GM19035 (cell line): ENCODE measurements around the gene ARHGAP25.

ENCODE experiments used
- ATAC-seq: cut with Tn5 transposase; IDR thresholded peaks from one replicate; pipeline ENCODE4 v1.9.1; 2021; ENCODE audit not compliant: unreplicated experiment

Gene ARHGAP25, protein sequence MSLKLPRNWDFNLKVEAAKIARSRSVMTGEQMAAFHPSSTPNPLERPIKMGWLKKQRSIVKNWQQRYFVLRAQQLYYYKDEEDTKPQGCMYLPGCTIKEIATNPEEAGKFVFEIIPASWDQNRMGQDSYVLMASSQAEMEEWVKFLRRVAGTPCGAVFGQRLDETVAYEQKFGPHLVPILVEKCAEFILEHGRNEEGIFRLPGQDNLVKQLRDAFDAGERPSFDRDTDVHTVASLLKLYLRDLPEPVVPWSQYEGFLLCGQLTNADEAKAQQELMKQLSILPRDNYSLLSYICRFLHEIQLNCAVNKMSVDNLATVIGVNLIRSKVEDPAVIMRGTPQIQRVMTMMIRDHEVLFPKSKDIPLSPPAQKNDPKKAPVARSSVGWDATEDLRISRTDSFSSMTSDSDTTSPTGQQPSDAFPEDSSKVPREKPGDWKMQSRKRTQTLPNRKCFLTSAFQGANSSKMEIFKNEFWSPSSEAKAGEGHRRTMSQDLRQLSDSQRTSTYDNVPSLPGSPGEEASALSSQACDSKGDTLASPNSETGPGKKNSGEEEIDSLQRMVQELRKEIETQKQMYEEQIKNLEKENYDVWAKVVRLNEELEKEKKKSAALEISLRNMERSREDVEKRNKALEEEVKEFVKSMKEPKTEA

DNA sequence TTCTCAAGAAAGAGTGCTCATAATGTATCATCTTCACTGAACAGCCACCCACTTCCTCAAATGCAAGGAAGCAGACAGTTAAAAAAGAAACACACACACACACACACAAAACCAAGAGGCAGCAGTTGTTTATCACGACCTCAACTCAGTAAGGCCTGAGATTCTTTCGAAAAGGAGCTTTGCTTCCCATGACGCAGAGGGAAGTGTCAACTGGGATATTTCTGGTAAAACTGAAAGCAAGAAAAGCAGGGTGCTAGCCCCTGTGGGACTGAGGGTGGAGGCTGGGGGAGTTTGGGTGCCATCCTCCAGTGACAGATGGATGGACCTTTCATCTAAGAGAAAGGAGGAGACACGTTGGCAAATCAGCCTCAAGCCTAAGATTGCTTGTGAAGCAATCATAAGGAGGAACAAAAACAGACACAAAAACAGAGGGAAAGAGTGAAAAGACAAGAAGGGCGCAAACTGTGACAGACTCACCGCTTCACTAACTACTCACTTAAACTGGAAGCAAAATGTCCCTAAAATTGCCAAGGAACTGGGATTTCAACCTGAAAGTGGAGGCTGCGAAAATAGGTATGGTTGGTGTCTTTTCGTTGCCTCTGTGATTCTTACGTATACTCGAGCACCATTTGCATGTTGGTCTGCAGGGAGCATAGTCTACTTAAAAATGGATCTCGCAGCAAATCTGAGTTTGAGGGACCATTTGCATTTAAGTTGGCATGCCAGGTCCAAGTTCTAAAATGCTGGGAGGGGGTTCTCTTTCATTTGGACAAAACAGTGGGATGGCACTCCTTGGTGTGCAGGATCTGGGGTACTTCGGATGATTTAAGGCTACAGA, at the start of gene ARHGAP25:
Gene ARHGAP25, plus strand, starts transcription at position 124 of the 838 bp plus-strand sequence. Its CDS starts 389 bp downstream, at position 513.
- ATAC-seq = peak; percentile 63

DNA sequence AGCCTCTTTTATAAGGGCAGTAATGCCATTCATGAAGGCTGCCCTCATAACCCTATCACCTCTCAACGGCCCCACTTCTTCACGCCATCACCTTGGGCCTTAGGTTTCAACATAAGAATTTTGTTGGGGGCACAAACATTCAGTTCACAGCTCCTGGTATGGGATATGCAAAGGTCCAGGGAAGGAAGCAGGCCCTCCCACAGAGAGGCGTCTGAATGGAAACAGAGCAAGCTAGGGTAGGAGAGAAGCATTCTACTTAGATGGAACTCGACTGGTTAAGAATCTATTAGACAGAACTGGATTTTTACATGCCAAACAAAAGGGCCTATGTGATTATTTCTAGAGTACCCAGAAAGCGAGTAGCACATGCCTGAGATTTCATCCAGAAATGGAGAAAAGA, 48.4 kb upstream of the ARHGAP25 start:
- ATAC-seq = no peak

DNA sequence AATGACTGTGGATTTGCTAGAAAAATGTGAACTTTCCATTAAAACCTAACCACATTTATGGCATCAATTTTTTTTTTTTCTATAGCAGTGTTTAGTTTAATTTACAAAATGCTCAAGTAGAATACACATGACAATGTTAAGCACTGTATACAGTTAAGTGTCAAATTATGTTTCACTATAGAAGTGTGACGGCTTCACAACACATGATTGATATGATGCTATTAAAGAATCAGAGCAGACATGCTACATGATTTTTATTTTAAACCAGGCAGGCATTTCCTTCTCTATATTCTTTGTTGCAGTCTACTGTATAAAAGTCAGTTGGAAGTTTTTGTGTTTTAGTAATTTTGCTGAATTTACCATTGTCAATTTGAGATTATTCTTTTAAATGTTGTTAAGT, 47.6 kb upstream of the ARHGAP25 start:
- ATAC-seq = no peak

DNA sequence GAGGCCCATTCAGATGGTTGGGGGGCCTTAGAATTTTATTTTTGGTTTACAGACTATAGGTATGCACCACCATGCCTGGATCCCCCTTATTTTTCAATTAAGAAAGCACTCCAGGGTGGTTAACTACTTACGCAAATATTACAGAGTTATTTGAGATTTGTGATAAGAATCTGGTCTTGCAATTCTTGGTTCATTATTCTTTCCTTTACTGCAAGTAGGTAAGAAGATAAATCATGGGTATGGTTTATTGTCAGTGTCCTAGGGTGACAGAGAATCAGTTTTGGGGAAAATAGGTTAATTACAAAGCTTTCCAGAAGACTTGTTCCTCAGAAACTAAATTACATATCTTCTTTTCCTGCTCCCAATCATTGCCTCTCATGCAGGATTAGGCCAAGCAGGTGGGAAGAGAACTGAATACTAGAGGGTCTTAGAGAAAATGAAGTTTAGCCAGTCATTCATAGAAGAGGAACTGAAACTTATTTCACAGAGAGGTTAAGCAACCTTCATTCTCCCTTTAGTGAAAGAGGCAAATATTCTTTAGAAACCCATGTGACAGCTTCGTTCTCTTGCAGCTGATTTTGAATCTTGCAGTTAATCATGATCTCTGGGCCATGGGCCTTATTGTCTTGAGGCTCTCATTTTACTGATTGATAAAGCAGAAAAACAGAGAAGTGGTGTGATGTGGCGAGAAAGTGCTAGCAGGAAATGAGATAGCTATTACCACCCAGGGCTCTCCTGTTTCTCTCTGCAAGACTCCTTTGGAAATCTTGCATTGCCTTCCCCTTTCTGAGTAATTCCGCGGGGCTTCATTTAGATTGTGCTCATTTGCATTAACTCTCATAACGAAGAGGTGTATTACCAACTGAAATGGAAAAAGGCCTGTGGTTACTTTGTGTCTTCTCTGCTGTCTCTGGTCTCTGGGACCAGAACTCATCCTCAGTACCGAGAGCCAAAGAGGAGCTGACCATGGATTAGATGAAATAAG, 44.8 kb upstream of the ARHGAP25 start:
- peak; percentile 91 for ATAC-seq

DNA sequence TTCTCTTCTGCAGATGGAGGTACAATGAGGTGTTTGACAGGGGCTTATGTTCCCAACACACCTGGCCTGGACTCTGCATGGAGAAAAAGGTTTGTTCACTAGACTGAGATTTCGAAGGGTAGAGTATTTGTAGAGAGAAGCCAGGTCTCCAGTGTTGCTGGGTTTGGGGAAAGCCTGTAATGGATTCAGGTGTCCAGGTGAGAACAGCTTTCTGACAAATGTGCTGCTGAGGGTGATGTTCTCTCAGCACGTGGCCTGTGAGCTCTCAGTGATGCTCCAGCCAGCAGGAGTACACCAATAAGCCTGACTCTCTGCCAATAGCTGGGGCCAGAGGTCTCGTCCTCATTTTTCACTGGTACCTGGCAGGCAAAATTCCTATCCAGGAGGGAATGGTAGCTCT, 43.8 kb upstream of the ARHGAP25 start:
- no peak for ATAC-seq

DNA sequence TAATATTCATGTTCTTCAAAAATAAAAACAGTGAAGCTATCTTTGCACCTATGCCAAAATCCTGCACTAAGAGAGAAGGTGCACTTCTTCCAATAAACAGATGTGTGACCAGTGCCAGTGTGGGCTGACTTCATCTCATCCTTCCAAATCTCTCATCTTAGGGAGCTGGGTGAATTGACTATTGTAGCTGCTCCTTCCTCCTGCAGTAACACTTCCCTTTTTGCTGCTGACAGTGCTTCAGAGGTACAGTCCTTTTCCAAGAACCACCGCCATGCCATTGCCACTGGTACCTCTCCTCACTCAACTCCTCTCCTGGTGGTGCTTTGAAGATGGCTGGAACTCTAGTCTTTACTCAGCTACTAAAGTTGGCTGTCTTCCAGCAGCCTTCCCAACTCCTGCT, 42.1 kb upstream of the ARHGAP25 start:
- no peak for ATAC-seq

DNA sequence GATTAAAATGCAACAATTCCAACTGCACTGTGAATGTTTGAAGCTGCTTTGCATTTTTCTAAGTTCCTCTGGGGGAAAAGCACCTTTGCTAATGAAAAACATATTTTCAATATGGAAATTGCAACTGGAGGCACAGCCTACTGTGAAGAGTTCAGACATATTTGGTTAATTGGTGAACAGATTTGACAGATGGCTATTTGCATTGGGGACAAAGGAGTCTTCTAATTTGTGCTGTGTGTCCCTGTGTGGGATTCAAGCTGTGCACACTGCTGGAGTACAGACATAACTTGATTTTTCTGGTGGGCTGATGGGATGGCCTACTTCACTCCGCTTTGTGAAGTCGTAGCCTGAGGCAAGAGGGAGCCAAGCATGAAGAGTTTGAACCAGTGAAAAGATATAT, 40.7 kb upstream of the ARHGAP25 start:
- no peak for ATAC-seq

DNA sequence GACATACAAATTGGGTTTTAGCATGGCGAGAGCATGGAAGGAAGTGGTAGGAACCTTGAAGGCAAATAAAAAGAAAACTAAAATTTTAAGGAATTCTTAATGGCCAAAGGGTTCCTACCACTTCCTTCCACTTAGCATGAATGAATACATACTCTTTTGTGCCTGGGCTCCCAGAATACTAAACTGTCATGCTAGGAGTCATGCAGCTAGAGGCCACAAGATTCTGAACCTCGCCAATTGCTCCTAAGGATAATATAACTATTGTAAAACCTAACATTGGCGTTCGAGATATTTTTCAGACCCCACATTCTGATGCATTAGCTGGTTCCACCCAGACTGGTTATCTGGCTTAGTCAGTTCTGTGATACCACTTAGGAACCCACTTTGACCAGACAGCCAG, 38.6 kb upstream of the ARHGAP25 start:
- no peak for ATAC-seq

DNA sequence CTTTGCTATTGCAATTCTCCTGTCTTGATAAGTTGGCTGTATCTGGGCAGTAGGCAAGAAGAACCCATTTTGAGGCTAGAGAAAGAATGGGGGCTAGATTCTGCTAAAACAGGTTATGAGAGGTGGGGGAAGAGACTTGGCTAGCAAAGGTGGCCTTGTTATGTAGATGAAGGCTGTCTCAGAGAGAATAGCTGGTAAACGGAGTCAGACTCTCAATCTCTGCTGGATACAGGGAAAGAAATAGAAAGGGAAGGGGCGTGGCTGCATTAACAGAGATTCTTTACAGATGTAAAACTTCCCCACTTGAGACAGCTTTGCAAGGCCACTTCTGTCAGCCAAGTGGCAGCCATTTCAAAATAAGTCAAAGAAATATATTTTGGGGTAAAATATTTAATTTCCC, 38.1 kb upstream of the ARHGAP25 start:
- ATAC-seq = no peak

DNA sequence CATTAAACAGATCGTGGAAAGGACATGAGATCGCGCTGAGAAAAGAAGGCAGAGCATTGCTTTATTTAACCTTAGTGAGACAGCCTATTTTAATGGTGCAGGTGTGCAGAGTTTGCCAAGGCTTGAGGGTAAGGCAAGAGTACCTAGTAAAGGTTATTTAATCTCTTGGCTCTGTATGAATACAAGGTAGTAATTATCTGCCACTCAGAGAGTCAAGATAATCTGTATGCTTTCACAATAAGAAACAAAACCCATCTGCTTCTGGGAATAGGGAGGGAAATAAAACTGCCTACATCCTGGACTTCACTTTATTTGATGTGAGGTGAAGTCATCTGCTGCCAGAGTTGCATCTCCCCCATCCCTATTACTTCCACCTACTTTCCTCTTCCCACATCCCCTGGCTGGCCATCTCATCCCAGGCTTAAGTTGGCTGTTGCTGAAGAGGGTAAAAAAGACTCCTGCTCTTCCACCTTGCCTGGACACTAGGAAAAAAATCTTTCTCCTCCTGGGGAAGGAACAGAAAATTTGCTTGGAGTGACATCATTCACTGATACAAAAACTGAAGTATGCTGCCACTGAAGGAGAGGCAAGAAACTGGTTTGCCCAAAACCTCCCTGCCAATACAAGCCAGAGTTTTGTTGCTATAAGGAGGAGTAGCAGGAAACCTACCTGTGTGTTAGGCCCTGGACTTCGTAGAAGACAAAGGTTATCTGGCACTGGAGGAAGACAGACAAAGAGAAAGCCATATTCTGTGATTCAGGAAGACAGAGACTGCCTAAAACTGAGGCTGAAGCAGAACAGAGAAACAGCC, 35.8 kb upstream of the ARHGAP25 start:
- ATAC-seq = no peak

DNA sequence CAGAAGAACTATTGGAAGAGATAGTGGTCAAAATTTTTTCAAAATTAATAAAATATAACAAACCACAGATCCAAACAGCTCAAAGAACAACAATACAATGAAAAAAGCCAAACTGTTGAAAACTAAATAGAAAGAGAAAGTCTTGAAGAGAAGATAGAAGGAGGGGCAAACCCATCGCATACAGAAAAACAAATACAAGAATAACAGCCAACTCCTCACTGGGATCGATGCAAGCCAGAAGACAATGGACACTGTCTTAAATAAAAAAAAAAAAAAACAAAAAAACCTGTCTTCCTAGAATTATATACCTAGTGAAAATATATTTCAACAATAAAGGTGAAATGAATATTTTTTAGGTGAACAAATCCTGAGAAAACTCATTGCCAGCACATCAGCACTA, 34.1 kb upstream of the ARHGAP25 start:
- no peak for ATAC-seq

DNA sequence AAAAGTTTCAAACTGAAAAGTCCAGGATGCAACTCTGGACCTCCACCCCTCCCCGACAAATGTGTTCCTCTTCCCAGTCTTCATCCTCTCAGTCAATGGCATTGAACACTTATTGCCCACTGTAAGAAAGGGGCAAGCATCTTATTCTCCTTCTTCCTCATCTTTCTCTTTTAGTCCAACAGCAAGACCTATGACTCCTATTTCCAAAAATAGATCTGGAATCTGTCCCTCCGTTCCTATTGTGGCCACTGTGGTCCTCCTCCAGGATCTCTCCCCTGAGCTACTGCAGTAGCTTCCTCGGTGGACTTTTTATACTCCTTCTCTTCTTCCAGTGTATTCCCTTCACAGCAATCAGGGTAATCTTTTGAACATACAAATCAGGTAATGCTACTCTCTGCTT, 28.0 kb upstream of the ARHGAP25 start:
- ATAC-seq = no peak

DNA sequence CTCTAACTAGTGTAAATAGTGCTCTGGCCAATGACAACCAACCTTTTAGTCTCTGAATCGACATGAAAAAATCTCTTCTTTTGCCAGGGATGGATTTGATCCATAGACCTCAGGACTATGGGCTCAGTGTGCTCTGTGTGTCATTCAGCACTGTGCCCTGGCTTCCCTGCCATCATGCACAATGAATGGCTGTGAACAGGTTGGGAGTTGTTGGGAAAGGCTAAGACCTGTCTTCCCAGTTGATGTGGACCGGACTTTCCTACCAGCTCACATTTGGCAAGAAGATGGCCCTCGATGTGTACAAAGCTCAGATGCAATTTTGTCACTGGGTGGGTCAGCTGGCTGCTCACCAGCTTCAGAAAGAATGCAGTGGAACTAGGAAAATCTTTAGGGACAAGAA, 26.0 kb upstream of the ARHGAP25 start:
- no peak for ATAC-seq

DNA sequence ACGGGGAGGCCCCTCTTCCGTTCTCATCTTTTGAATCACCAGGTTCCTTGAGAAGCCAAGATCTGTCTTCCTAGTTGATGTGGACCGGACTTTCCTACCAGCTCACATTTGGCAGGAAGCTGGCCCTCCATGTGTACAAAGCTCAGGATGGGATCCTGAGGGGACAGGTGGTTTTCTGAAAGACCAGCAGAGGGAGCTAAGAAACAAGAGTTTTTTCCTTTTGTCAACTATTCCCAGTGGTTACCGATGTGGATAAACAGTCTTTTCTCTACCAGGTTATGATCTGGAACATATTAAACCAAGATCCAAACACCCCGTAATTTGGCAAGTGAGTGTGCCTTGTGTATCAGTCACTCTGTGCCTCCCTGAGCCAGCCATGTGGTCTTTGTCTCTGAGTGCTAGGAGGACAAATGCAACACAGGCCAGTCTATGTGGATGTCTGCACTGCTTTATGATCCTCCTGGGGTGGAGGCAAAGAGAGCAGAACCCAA, 25.1 kb upstream of the ARHGAP25 start:
- no peak for ATAC-seq

DNA sequence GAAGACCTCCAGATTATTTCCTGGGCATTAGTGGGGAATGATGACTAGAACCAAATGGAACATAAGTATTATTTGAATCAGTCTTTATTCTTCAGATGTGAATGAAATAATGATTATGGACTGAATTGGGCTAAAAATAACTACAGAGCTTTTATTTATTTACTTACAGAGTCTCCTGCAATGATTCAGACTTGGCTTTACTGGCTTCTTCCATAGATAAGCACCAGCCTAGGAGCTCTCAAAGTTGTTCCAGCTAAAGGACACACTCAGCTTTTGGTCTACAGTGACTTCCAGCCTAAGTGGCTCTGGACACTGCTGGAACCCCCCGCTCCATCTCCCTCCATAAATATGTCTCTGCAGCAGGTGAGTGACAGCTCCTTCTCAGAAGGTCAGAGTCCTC, 24.3 kb upstream of the ARHGAP25 start:
- ATAC-seq = no peak

DNA sequence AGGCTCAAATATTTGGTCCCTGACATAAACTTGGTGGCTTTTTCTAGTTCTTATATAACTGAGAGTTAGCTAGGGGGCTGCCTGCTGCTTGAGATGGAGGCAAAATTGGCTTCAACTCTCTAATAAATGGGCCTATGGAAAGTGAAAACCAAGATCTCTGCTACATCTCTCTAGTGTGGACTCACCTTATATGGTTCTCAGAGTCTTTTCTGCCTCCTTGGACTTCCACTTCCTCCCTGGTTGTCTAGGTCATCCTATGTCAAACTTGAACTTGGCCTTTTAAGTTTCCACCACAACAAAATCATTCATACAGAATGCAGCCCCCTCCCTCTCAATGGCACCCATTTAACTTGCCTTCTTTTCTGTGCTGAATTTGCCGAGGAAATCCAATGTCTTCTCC, 23.9 kb upstream of the ARHGAP25 start:
- ATAC-seq = no peak

DNA sequence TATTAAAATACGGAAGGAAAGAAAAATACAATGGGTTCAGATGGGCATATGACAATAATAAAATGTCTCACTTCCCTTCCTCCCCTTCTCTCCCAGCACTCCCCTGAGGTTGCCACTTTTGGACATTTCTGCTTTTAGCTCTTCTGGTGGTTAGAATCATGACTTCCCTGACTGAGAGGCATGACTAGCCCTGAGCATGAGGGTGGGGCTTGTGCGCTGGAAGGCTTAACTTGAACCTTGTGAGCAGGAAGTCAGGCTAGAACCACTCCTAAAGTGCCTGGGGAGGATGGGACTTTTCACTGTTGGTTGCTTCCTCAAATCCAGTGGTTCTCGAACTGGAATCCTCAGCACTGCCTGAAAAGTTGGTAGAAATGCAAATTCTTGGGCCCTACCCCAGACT, 19.7 kb upstream of the ARHGAP25 start:
- peak; percentile 58 for ATAC-seq

DNA sequence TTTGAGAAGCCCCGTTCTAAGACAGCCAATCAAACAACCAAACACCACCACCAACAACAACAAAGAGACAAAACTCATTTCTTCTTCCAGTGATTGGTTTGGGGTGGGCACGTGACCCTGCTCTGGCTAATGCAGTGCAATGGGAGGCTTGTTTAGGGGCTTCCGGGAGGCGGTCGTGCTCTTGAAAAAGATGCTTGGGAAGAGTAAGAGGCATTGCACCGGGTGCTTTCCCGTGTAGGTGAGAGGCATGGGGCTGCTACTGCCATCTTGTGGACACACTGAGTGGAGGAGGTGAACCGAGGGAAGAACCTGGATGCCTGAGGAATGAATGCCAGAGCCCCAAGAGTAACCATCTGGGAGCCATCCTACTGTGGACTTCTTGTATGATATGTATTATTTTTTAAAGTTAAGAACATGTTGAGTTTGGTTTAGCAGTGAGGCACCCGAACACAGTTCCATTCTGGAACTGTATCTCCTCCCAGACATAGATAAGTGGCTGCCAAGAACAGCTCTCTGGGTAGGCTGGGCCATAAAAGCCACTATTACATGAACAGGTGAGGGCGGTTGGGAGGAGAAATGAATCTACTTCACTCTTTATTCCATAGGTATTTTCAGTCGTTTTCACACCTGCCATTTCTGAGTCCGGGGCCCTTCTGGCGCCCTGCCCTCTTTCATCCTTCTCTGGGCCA, 19.1 kb upstream of the ARHGAP25 start:
- peak; percentile 58 for ATAC-seq
